ENCODE results near the gene PRKAG1.

PRKAG1 gene

DNA sequence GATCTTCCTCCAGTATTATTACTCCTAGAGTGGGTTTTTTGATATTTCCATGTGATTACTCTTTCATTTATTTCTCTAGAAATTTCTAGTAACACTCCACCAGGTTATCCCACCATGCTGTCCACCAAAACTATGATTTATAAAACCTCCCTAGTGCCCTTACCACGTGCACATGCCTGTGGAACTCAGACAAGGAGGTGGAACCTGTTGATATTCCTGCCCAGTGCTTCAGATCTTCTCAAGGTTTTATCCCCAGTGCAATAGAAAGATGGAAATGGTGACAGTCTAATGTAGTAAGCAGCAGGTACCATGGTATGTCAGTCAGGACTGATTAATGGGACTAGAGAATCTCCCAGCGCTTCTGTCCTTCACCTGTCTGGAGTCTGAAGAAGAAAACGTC, 57.7 kb downstream of the PRKAG1 start:
- TF ChIP-seq, protein P1, sequence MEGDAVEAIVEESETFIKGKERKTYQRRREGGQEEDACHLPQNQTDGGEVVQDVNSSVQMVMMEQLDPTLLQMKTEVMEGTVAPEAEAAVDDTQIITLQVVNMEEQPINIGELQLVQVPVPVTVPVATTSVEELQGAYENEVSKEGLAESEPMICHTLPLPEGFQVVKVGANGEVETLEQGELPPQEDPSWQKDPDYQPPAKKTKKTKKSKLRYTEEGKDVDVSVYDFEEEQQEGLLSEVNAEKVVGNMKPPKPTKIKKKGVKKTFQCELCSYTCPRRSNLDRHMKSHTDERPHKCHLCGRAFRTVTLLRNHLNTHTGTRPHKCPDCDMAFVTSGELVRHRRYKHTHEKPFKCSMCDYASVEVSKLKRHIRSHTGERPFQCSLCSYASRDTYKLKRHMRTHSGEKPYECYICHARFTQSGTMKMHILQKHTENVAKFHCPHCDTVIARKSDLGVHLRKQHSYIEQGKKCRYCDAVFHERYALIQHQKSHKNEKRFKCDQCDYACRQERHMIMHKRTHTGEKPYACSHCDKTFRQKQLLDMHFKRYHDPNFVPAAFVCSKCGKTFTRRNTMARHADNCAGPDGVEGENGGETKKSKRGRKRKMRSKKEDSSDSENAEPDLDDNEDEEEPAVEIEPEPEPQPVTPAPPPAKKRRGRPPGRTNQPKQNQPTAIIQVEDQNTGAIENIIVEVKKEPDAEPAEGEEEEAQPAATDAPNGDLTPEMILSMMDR (IDR thresholded peaks at IDR 0.05; ENCODE audit: poor library complexity, severe bottlenecking), result no peak
- Histone ChIP-seq H3K4me1 (ENCODE audit: insufficient read depth, poor library complexity, severe bottlenecking) (no peaks in the 10 kb centered on the region), H3K9me3 (ENCODE audit: severe bottlenecking) (no peaks in the 10 kb centered on the region)

DNA sequence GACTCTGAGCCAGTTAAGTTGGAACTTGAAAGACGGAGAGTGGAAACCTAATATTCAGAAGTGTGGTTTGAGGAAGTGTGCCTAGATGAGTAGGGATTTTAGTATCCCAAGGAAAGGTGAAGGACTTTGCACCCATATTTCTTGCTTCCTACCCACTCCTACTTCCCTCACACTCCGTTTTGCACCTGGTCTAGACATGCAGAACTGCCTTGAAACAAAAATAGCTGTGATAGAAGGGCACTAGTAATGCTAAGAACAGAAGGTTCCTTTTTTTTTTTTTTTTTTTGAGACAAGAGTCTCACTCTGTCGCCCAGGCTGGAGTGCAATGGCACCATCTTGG, 60.6 kb downstream of the PRKAG1 start:
- Histone ChIP-seq H3K9me3 (ENCODE audit: severe bottlenecking) (no peaks in the 10 kb centered on the region), H3K27me3 (ENCODE audit: insufficient read depth, poor library complexity, severe bottlenecking) (no peaks in the 10 kb centered on the region), H3K4me1 (ENCODE audit: insufficient read depth, poor library complexity, severe bottlenecking) (no peaks in the 10 kb centered on the region), H3K4me3 (ENCODE audit: severe bottlenecking) (peak overlapping the region; percentile 90), H3K27ac (ENCODE audit: poor library complexity, severe bottlenecking) (peak overlapping the region; percentile 65), H3K36me3 (ENCODE audit: low read depth) (peaks cover 24% of the 10 kb centered on the region)
- no peak for DNase-seq (ENCODE audit: low spot score)
- no peak for ATAC-seq (ENCODE audit: low read depth)
- TF ChIP-seq, protein P1 (IDR thresholded peaks at IDR 0.05; ENCODE audit: poor library complexity, severe bottlenecking), result no peak

More for the DNA sequence above, 57.7 kb downstream of the PRKAG1 start:
- peaks cover 1% of the 10 kb centered on the region for H3K36me3 ChIP-seq (ENCODE audit: low read depth)
- no peak for DNase-seq (ENCODE audit: low spot score)
- H3K27ac ChIP-seq (ENCODE audit: poor library complexity, severe bottlenecking), result no peak overlapping the region
- no peak overlapping the region for H3K4me3 ChIP-seq (ENCODE audit: severe bottlenecking)
- no peak for ATAC-seq (ENCODE audit: low read depth)
- no peaks in the 10 kb centered on the region for H3K27me3 ChIP-seq (ENCODE audit: insufficient read depth, poor library complexity, severe bottlenecking)

DNA sequence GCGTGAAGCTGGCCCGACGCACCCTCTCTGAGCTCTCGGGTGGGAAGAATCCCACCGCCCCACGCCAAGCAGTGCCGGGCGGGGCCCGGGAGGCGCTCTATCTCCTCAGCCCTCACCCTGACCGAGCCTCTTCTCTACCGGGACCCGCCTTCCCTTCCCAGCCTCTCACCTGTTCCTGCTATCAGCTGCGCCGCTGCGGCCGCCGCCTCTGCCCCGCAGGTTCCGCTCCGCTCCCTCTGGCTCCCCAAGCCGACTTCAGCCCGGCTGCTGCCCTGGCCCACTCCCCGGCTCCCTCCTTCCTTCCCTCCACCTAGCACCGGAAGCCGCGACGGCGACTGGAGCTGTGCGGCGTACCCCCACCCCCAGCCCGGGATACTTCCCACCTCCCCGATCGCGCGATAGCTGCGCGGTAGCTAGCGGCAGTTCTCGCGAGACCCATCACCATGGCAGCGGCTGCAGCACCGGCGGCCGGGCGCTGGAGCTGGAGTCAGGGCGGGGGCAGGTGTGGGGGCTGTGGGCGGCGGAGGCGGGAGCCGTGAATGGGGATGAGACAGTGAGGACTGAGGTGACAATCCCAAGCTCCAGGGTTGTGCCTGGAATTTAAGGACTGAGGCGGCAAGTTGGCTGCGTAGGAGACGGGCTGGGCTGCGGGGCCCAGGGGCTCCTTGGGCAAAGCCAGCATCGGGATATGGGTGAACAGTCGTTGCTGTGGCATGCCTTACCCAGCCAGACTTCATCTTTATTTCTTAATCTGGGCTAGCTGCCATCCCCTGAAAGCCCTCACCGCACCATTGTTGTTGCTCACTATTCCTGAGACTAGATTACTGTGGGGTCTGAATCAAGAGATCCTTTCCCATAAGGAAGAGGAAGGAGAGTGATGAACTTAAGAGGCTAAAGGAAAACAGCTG, 61.2 kb downstream of the PRKAG1 start, which contains the start of gene ARF3:
Gene ARF3, minus strand, starts transcription at position 347 of the 908 bp plus-strand sequence. CDS start 16,392 bp downstream, outside the sequence.
- Histone ChIP-seq H3K27me3 (ENCODE audit: insufficient read depth, poor library complexity, severe bottlenecking) (no peaks in the 10 kb centered on the region), H3K4me1 (ENCODE audit: insufficient read depth, poor library complexity, severe bottlenecking) (no peaks in the 10 kb centered on the region), H3K36me3 (ENCODE audit: low read depth) (peaks cover 29% of the 10 kb centered on the region), H3K27ac (ENCODE audit: poor library complexity, severe bottlenecking) (peak within 1 kb of the TSS; percentile 65), H3K9me3 (ENCODE audit: severe bottlenecking) (no peaks in the 10 kb centered on the region), H3K4me3 (ENCODE audit: severe bottlenecking) (peak within 1 kb of the TSS; percentile 90)
- ATAC-seq (ENCODE audit: low read depth) (peak; percentile 84), DNase-seq (ENCODE audit: low spot score) (peak; percentile 94)
- TF ChIP-seq, protein P1 (IDR thresholded peaks at IDR 0.05; ENCODE audit: poor library complexity, severe bottlenecking), result no peak

DNA sequence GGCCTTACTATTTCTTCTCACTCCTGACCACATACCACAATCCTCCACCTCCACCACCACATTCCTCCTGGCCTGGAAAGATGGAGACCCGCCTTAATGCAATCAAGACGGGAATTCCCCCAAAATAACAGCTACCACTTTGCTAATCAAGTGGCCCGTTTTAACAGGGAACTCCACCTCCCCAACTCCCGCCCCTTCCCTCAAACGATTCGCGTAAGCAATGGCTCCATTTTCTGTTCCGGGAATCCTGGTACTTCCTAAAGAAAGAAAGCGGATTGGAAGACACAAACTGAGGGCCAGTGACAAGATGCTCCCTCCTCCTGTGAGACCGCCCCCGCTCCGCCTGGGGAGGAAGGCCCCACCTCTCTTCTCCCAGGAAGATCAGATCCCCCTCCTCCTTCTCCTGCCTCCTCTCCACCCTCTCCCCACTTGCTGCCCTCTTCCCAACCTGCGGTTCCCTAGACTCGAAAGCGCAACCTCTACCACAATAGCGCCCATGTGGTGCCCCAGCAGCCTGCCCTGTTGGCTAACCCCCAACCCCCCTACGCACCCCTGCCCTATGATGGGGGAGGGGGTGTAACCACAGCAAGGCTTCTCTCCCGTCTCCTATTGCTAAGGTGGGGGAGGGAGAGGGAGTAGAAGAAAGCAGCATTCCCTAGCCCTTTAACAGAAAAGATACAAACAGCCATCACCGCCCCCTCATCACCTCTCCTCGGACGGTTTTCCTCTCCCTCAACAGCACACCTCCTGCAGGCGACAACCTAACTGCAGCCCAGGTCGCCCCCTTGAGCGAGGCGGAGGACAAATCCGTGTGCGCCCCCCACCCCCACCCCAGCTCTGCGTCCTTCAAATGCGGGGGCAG, 62.1 kb downstream of the PRKAG1 start:
- H3K4me1 ChIP-seq (ENCODE audit: insufficient read depth, poor library complexity, severe bottlenecking), result no peaks in the 10 kb centered on the region
- peak; percentile 80 for ATAC-seq (ENCODE audit: low read depth)
- peak; percentile 90 for DNase-seq (ENCODE audit: low spot score)
- peak overlapping the region; percentile 65 for H3K27ac ChIP-seq (ENCODE audit: poor library complexity, severe bottlenecking)
- peak overlapping the region; percentile 90 for H3K4me3 ChIP-seq (ENCODE audit: severe bottlenecking)
- TF ChIP-seq, protein P1 (IDR thresholded peaks at IDR 0.05; ENCODE audit: poor library complexity, severe bottlenecking), result no peak
- H3K27me3 ChIP-seq (ENCODE audit: insufficient read depth, poor library complexity, severe bottlenecking), result no peaks in the 10 kb centered on the region
- no peaks in the 10 kb centered on the region for H3K9me3 ChIP-seq (ENCODE audit: severe bottlenecking)
- H3K36me3 ChIP-seq (ENCODE audit: low read depth), result peaks cover 36% of the 10 kb centered on the region
